ENCODE results near the gene NSUN6.

- no peak for TF ChIP-seq SREBF2 (IDR thresholded peaks at IDR 0.05; ENCODE audit: low read length)
- no peak for TF ChIP-seq CBFB (IDR thresholded peaks at IDR 0.05; ENCODE audit: low read depth)
- no peak for TF ChIP-seq CHD1 (IDR thresholded peaks at IDR 0.05; ENCODE audit: low read depth, low read length)
- TF ChIP-seq CTCF (IDR thresholded peaks at IDR 0.05 in 2 of 3, conservative IDR thresholded peaks at IDR 0.05 in 1 of 3; ENCODE audit: control insufficient read depth in 2 of 3, extremely low read depth in 1 of 3, insufficient read depth in 1 of 3, low read depth in 3 of 3, low read length in 3 of 3) = no peak
- TF ChIP-seq BCL3 (IDR thresholded peaks at IDR 0.05; ENCODE audit: borderline replicate concordance, insufficient read depth, low read depth, low read length, poor library complexity, severe bottlenecking) = no peak
- no peak for TF ChIP-seq FOS (IDR thresholded peaks at IDR 0.05; ENCODE audit: borderline replicate concordance, extremely low read depth, insufficient read length)
- no peak for TF ChIP-seq SP1 (IDR thresholded peaks at IDR 0.05; ENCODE audit: low read depth, low read length)
- no peak for TF ChIP-seq PKNOX1 (IDR thresholded peaks at IDR 0.05)
- no peak for TF ChIP-seq YY1 (IDR thresholded peaks at IDR 0.05; ENCODE audit: low read depth, low read length)
- TF ChIP-seq TARDBP (IDR thresholded peaks at IDR 0.05; ENCODE audit: borderline replicate concordance) = no peak
- no peak for TF ChIP-seq JUND (IDR thresholded peaks at IDR 0.05; ENCODE audit: low read depth, low read length)
- no peak for TF ChIP-seq BCL11A (IDR thresholded peaks at IDR 0.05; ENCODE audit: low read depth, low read length)
These were observed 84.0 kb downstream of the NSUN6 start for GRCh38 chr10:18567343-18567856.

Data from GM12878 (cell line).